IMR-90 (cell line): ENCODE results near the gene PRAME. TPM values are rescaled to one million over a fixed set of nuclear protein-coding genes. Genes with fewer than 3 reads are reported as not detected.

Source experiments
- ATAC-seq: fragments of 200-7000 bp; cut with Tn5 transposase; 2 replicates; pipeline ENCODE4 v1.9.1; 2020; ENCODE audit warnings: low read depth, mild to moderate bottlenecking, moderate library complexity
- BruUV-seq: library from RNA; stranded (reverse); fragments of 400-500 nt; replicated peaks from 2 replicates; lab custom pipeline; 2021; lab: Mats Ljungman, UMichigan
- CTCF ChIA-PET: fragments of 300-600 bp; formaldehyde crosslinking; extraction: SDS; loops from one replicate; lab custom pipeline; 2021; ENCODE audit warnings: antibody characterized with exemption; lab: Yijun Ruan, JAX
- POLR2A ChIA-PET: fragments of 300-600 bp; sonication (Branson Sonifier 250); formaldehyde crosslinking; loops from one replicate; lab custom pipeline; 2022; ENCODE audit warnings: antibody characterized with exemption; ENCODE audit not compliant: unreplicated experiment; lab: Charles Lee
- DNase-seq: peaks from one replicate; pipeline ENCODE4 v3.0.0; 2013
- H2AFZ ChIP-seq: replicated peaks from 2 replicates; pipeline ENCODE3; 2013; ENCODE audit warnings: low read length, mild to moderate bottlenecking; ENCODE audit not compliant: poor library complexity
- H2AK5ac ChIP-seq: 2 replicates; pipeline ENCODE4 v1.6.1; 2013; ENCODE audit warnings: low read depth, low read length, inconsistent platforms
- H2AK9ac ChIP-seq: replicated peaks from 2 replicates; pipeline ENCODE3; 2013; ENCODE audit warnings: mild to moderate bottlenecking, low read depth, low read length, moderate library complexity; ENCODE audit not compliant: poor library complexity
- H2BK120ac ChIP-seq: 2 replicates; pipeline ENCODE4 v1.6.1; 2013; ENCODE audit warnings: low read depth, low read length, inconsistent platforms
- H2BK15ac ChIP-seq: 3 replicates; pipeline ENCODE4 v1.6.1; 2013; ENCODE audit warnings: low read depth, low read length, inconsistent platforms
- H2BK20ac ChIP-seq: 2 replicates; pipeline ENCODE4 v1.6.1; 2013; ENCODE audit warnings: low read depth, mild to moderate bottlenecking, inconsistent platforms, low read length, moderate library complexity
- H2BK5ac ChIP-seq: 2 replicates; pipeline ENCODE4 v1.6.1; 2013; ENCODE audit warnings: mild to moderate bottlenecking, low read depth, low read length, inconsistent platforms; ENCODE audit not compliant: poor library complexity, severe bottlenecking
- H3K14ac ChIP-seq: replicated peaks from 2 replicates; pipeline ENCODE4 v1.6.1; 2013; ENCODE audit warnings: low read depth, low read length, inconsistent platforms
- H3K18ac ChIP-seq: 2 replicates; pipeline ENCODE4 v1.6.1; 2013; ENCODE audit warnings: low read depth, low read length, control low read depth
- H3K23ac ChIP-seq: 2 replicates; pipeline ENCODE4 v1.6.1; 2013; ENCODE audit warnings: low read depth, low read length, inconsistent platforms
- H3K27ac ChIP-seq: 2 replicates; pipeline ENCODE4 v1.5.1; 2013; ENCODE audit warnings: mild to moderate bottlenecking, control low read depth, low read length; ENCODE audit not compliant: insufficient read depth
- H3K27me3 ChIP-seq: 2 replicates; pipeline ENCODE4 v1.6.1; 2013; ENCODE audit warnings: low read length; ENCODE audit not compliant: control insufficient read depth, insufficient read depth
- H3K36me3 ChIP-seq: 2 replicates; pipeline ENCODE4 v1.6.1; 2013; ENCODE audit warnings: low read length, mixed read lengths; ENCODE audit not compliant: control insufficient read depth, insufficient read depth
- H3K4ac ChIP-seq: 2 replicates; pipeline ENCODE4 v1.6.1; 2013; ENCODE audit warnings: low read depth, low read length, inconsistent platforms
- H3K4me1 ChIP-seq: 2 replicates; pipeline ENCODE4 v1.6.1; 2013; ENCODE audit warnings: low read length, mixed read lengths; ENCODE audit not compliant: control insufficient read depth, insufficient read depth
- H3K4me2 ChIP-seq: 2 replicates; pipeline ENCODE4 v1.6.1; 2013; ENCODE audit warnings: low read depth, mild to moderate bottlenecking, control low read depth, low read length, moderate library complexity
- H3K4me3 ChIP-seq: 2 replicates; pipeline ENCODE4 v1.5.1; 2013; ENCODE audit warnings: low read depth, mild to moderate bottlenecking, control low read depth, low read length, moderate library complexity; ENCODE audit not compliant: insufficient read depth
- H3K56ac ChIP-seq: 2 replicates; pipeline ENCODE4 v1.6.1; 2013; ENCODE audit warnings: low read length, inconsistent platforms; ENCODE audit not compliant: insufficient read depth; ENCODE audit errors: extremely low read depth
- H3K79me1 ChIP-seq, 2 experiments: 2 replicates each; pipeline ENCODE4 v1.6.1; 2013; ENCODE audit warnings: low read length in 2 of 2, inconsistent platforms in 1 of 2, low read depth in 1 of 2
- H3K9ac ChIP-seq: 2 replicates; pipeline ENCODE4 v1.6.1; 2013; ENCODE audit warnings: low read depth, low read length, control low read depth
- H3K9me1 ChIP-seq: 2 replicates; pipeline ENCODE4 v1.6.1; 2013; ENCODE audit warnings: low read length, inconsistent platforms; ENCODE audit not compliant: insufficient read depth
- H3K9me3 ChIP-seq: 2 replicates; pipeline ENCODE4 v1.6.1; 2013; ENCODE audit warnings: low read length; ENCODE audit not compliant: control insufficient read depth, insufficient read depth
- H4K20me1 ChIP-seq: 2 replicates; pipeline ENCODE4 v1.6.1; 2013; ENCODE audit warnings: low read length, inconsistent platforms; ENCODE audit not compliant: insufficient read depth
- H4K5ac ChIP-seq: 2 replicates; pipeline ENCODE4 v1.6.1; 2013; ENCODE audit warnings: mild to moderate bottlenecking, low read depth, low read length, control low read depth
- H4K8ac ChIP-seq, 2 experiments: 2 replicates each; pipeline ENCODE4 v1.6.1; 2013; ENCODE audit warnings: low read depth in 2 of 2, low read length in 2 of 2, control low read depth in 1 of 2, inconsistent platforms in 1 of 2
- H4K91ac ChIP-seq: 2 replicates; pipeline ENCODE4 v1.6.1; 2013; ENCODE audit warnings: low read depth, low read length, inconsistent platforms; ENCODE audit not compliant: insufficient read depth
- CHD1 ChIP-seq: IDR thresholded peaks from 2 replicates; pipeline ENCODE4 v1.6.1; 2012; ENCODE audit warnings: low read depth, low read length, improper control_type of control experiment
- MXI1 ChIP-seq: IDR thresholded peaks from 2 replicates; pipeline ENCODE4 v1.6.1; 2012; ENCODE audit warnings: low read depth, mild to moderate bottlenecking, low read length, moderate library complexity, borderline replicate concordance
- NFE2L2 ChIP-seq: fragments of 150-350 bp; IDR thresholded peaks from 2 replicates; pipeline ENCODE4 v1.6.1; 2016; ENCODE audit warnings: low read depth, mild to moderate bottlenecking, low read length
- SMC3 ChIP-seq: fragments of 150-350 bp; IDR thresholded peaks from 2 replicates; pipeline ENCODE4 v1.6.1; 2016; ENCODE audit warnings: low read depth, mild to moderate bottlenecking, antibody characterized with exemption, low read length, moderate library complexity
- USF2 ChIP-seq: fragments of 150-350 bp; IDR thresholded peaks from 2 replicates; pipeline ENCODE4 v1.6.1; 2017; ENCODE audit warnings: mild to moderate bottlenecking, antibody characterized with exemption, low read length, low read depth
- WGBS, 2 experiments: methylation state at CpG; one replicate each; pipeline versions ENCODE4 v1.1.5 to v1.1.7; 2013; ENCODE audit warnings: missing lambda C conversion rate in 2 of 2; ENCODE audit not compliant: insufficient read length in 1 of 2; ENCODE audit errors: extremely low coverage in 2 of 2; 5-methylcytosine and 5-hydroxymethylcytosine counted together
- dilution Hi-C: fragments of 300-500 bp; cut with HindIII; formaldehyde crosslinking; loops from one replicate; pipeline ENCODE4 v1.14.3; 2018; ENCODE audit warnings: low sequenced_read_pairs; ENCODE audit not compliant: unreplicated experiment
- in situ Hi-C: fragments of 300-500 bp; cut with MboI; formaldehyde crosslinking; loops from 3 replicates; pipeline ENCODE4 v1.14.3; 2019; ENCODE audit warnings: low sequenced_read_pairs, inconsistent platforms, mixed read lengths
- intact Hi-C: fragments of 100-400 bp; cut with micrococcal nuclease; formaldehyde crosslinking; loops from 2 replicates; pipeline ENCODE4 v1.10.0; 2022
- polyA plus RNA-seq, 3 experiments: library from polyadenylated mRNA; depleted of rRNA; stranded (reverse); fragments of >200 nt; gene quantifications; 2 replicates each; pipeline ENCODE4 v1.2.3, GENCODE V29; 2012; ENCODE audit warnings: low replicate concordance in 1 of 3
- total RNA-seq: library from RNA; depleted of rRNA; stranded (reverse); fragments of >200 nt; gene quantifications from 2 replicates; pipeline ENCODE4 v1.2.3, GENCODE V29; 2012

Gene PRAME
- total and polyA plus RNA-seq, 2 of the 4 experiments (the other 2 are of a cell fraction) = not detected

DNA sequence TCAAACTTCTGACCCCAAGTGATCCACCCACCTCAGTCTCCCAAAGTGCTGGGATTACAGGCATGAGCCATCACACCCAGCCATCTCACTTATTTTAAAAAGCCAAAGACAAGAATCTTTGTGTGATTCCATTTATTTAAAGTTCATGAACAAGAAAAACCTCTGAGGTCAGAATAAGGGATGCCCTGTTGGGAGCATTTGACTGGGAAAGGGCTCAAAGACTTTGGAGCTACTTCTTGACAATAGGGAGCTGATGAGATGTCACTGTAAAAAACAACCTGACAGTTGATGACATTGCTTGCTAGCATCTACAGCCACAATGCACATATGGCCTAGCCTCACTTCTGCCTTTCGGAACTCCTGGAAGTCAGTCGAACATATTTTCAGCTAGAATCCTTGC is 45.4 kb downstream of the PRAME start:
- H3K14ac ChIP-seq = no peak overlapping the region
- in situ Hi-C loops (no loop called here), intact Hi-C loops (loop anchor here (5.0 kb wide), 1 partner anchor 54 kb away; no protein-coding TSS in a partner anchor), dilution Hi-C loops (no loop called here)
- no peaks in the 10 kb centered on the region for H4K20me1 ChIP-seq
- H3K9me1 ChIP-seq = no peaks in the 10 kb centered on the region
- ChIA-PET POLR2A (no interaction called here), CTCF (no interaction called here)
- H3K27me3 ChIP-seq = peaks cover 5% of the 10 kb centered on the region
- no peaks in the 10 kb centered on the region for H3K79me1 ChIP-seq
- no peak overlapping the region for H3K4ac ChIP-seq
- ATAC-seq (no peak), DNase-seq (no peak)
- no peak overlapping the region for H2BK20ac ChIP-seq
- H4K91ac ChIP-seq = no peak overlapping the region
- no TSS peak for BruUV-seq
- no CpG with 5 or more reads among the region's 2 CpGs for WGBS, 2 experiments
- no peak overlapping the region for H3K18ac ChIP-seq
- H3K9me3 ChIP-seq = no peaks in the 10 kb centered on the region
- no peak overlapping the region for H2BK5ac ChIP-seq
- no peak overlapping the region for H4K5ac ChIP-seq
- no peak overlapping the region for H2AK5ac ChIP-seq
- H3K27ac ChIP-seq = no peak overlapping the region
- H2BK15ac ChIP-seq = no peak overlapping the region
- no peak overlapping the region for H2BK120ac ChIP-seq
- no peaks in the 10 kb centered on the region for H3K4me1 ChIP-seq
- H3K4me2 ChIP-seq = no peak overlapping the region
- H3K56ac ChIP-seq = no peak overlapping the region
- H3K36me3 ChIP-seq = no peaks in the 10 kb centered on the region
- no peak overlapping the region for H2AK9ac ChIP-seq
- no peak overlapping the region for H3K23ac ChIP-seq
- no peak overlapping the region for H2AFZ ChIP-seq
- H3K4me3 ChIP-seq = no peak overlapping the region
- H4K8ac ChIP-seq = no peak overlapping the region
- H3K9ac ChIP-seq = no peak overlapping the region
- TF ChIP-seq USF2 = no peak
- TF ChIP-seq CHD1 = no peak
- no peak for TF ChIP-seq MXI1
- TF ChIP-seq NFE2L2 = no peak
- no peak for TF ChIP-seq SMC3
